BLaER1 (cell line): ENCODE data around the gene HPS1.

Experiments
- H3K27ac ChIP-seq: shearing (Covaris generic); formaldehyde crosslinking; 2 replicates; pipeline ENCODE4 v1.8.1; 2022
- H3K27me3 ChIP-seq: shearing (Covaris generic); formaldehyde crosslinking; 2 replicates; pipeline ENCODE4 v1.8.1; 2022
- H3K36me3 ChIP-seq: shearing (Covaris generic); formaldehyde crosslinking; 2 replicates; pipeline ENCODE4 v1.8.1; 2022
- H3K4me1 ChIP-seq: shearing (Covaris generic); formaldehyde crosslinking; 2 replicates; pipeline ENCODE4 v1.8.1; 2022
- H3K4me2 ChIP-seq: shearing (Covaris generic); formaldehyde crosslinking; 2 replicates; pipeline ENCODE4 v1.8.1; 2022
- H3K4me3 ChIP-seq: shearing (Covaris generic); formaldehyde crosslinking; 2 replicates; pipeline ENCODE4 v1.8.1; 2022
- H3K9ac ChIP-seq: shearing (Covaris generic); formaldehyde crosslinking; 2 replicates; pipeline ENCODE4 v1.8.1; 2022
- H3K9me3 ChIP-seq: shearing (Covaris generic); formaldehyde crosslinking; 2 replicates; pipeline ENCODE4 v1.8.1; 2022
- H4K20me1 ChIP-seq: shearing (Covaris generic); formaldehyde crosslinking; 2 replicates; pipeline ENCODE4 v1.8.1; 2022
- Cebpa-rat ChIP-seq: shearing (Covaris generic); IDR thresholded peaks from 2 replicates; pipeline ENCODE4 v1.8.1; 2022

The HPS1 gene

DNA sequence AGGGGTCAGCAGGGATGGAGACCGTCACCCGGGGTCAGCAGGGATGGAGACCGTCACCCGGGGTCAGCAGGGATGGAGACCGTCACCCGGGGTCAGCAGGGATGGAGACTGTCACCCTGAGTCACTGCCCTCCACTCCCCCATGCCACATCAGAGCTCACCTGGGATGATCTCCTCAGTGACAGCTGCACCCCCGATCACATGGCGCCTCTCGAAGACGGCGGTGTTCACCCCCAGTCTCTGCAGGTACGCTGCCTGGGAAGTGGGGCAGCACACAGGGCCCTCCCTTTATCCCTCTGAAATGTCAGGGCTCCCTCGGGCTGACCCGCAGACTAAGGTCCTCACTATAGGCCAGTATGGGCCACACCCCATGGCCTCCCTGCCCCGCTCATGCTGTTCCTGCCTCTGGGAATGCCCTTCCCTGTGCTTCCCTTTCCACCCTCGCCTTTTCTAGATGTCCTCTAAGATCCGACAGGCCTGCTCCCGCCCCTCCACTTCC is 38.9 kb downstream of the HPS1 start:
- TF ChIP-seq Cebpa-rat, result no peak
- H3K4me3 ChIP-seq, result no peak overlapping the region
- H3K4me2 ChIP-seq, result no peak overlapping the region
- no peaks in the 10 kb centered on the region for H3K9me3 ChIP-seq
- no peaks in the 10 kb centered on the region for H4K20me1 ChIP-seq
- no peaks in the 10 kb centered on the region for H3K27me3 ChIP-seq
- H3K9ac ChIP-seq, result no peak overlapping the region
- peaks cover 7% of the 10 kb centered on the region for H3K36me3 ChIP-seq
- H3K4me1 ChIP-seq, result peaks cover 22% of the 10 kb centered on the region
- no peak overlapping the region for H3K27ac ChIP-seq

DNA sequence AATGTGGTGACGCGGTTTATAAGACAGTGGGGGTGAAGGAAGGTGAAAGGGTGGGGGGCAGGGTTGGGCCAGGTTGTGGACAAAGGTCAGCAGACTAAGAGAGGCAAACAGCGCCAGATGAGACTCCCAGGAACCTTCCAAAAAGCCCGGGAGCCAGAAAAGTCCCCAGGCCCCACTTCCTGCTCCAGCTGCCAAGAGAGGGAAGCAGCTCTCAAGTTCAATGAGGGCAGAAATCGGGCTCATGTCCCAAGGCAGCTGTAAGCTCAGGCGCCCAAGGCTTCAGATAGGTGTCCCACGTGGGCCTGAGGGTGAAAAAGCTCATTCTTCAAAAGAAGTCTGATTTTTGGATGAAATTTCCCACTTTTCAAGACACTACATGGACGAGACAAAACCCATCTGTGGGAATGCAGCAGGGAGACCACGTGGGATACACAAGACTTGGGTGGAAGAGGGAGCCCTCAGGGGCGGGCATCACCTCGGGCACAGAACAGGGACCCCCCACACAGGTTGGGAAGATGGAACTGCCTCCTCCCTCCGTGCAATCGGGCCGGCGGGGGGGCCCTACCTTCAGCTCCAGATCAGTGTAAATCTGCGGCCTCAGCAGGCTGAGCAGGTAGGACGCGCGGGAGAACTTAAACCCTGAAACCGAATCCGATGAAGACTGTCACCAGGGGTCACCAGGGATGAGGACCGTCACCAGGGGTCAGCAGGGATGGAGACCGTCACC is 39.6 kb downstream of the HPS1 start:
- Histone ChIP-seq H4K20me1 (no peaks in the 10 kb centered on the region), H3K9ac (no peak overlapping the region), H3K4me2 (no peak overlapping the region), H3K27ac (no peak overlapping the region), H3K4me3 (no peak overlapping the region), H3K36me3 (peaks cover 11% of the 10 kb centered on the region), H3K9me3 (no peaks in the 10 kb centered on the region), H3K4me1 (peaks cover 19% of the 10 kb centered on the region), H3K27me3 (no peaks in the 10 kb centered on the region)
- no peak for TF ChIP-seq Cebpa-rat

DNA sequence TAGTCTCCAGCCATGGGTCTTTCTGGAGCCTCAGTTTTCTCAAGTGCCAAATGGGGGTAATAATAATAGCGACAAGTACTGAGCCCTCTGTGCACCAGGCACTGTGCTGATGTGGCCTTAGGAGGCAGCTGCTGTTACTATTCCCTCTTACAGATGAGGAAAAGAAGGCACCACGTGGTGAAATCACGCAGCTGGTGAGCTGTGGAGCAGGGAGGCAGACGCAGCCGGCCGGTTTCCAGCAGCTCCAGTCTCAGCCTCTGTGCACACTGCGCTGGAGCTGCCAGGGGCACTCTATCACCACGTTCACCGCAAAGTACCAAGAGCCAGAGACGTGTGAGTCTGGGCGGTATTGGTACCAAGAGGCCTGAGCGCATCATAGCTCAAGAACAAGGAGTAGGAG is 41.3 kb downstream of the HPS1 start:
- no peaks in the 10 kb centered on the region for H3K27me3 ChIP-seq
- no peaks in the 10 kb centered on the region for H4K20me1 ChIP-seq
- H3K4me3 ChIP-seq, result no peak overlapping the region
- H3K36me3 ChIP-seq, result peaks cover 11% of the 10 kb centered on the region
- no peaks in the 10 kb centered on the region for H3K9me3 ChIP-seq
- no peak overlapping the region for H3K4me2 ChIP-seq
- no peak for TF ChIP-seq Cebpa-rat
- H3K27ac ChIP-seq, result no peak overlapping the region
- H3K4me1 ChIP-seq, result peaks cover 4% of the 10 kb centered on the region; the same call in 1 of the 2 replicates
- H3K9ac ChIP-seq, result no peak overlapping the region

DNA sequence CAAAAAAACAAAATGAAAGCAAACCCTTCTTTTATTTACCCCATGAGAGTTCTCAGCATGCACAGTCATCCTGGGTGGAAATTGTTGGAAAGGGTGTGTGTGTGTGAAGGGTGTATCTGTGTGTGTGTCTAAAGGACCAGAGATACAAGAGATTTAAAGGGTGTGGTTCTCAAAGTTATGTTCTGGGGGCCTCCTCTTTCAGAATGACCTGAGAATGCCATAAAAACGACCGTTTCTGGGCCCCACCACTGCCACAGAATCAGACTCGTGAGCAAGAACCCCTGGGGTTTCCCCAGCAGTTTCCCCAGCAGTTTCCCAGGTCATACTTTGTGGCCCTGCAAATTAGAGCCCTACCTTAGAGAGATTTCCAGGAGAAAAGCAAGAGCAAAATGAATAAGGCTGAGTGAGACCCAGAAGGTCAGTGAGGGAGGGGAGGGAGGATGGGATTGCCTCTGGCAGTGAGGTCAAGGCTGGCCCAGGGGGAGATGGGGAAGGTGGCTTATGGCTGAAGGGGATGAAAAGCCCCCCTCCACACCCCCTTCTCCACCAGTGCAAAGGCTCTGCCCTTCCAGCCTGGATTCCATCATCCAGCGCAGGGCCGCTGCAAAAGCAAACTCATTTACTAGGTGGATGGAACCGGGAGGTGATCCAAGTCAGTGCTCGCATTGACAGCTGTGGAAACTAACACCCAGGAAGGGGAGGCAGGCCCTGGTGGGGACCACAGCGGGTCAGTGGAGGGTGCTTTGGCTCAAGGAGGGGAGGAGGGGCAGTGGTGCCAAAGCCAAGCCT is 42.0 kb downstream of the HPS1 start:
- Histone ChIP-seq H3K4me1 (peaks cover 4% of the 10 kb centered on the region; the same call in 1 of the 2 replicates), H4K20me1 (no peaks in the 10 kb centered on the region), H3K4me2 (no peak overlapping the region), H3K4me3 (no peak overlapping the region), H3K9ac (no peak overlapping the region), H3K9me3 (no peaks in the 10 kb centered on the region), H3K27ac (no peak overlapping the region), H3K27me3 (no peaks in the 10 kb centered on the region), H3K36me3 (peaks cover 11% of the 10 kb centered on the region)
- TF ChIP-seq Cebpa-rat, result no peak

DNA sequence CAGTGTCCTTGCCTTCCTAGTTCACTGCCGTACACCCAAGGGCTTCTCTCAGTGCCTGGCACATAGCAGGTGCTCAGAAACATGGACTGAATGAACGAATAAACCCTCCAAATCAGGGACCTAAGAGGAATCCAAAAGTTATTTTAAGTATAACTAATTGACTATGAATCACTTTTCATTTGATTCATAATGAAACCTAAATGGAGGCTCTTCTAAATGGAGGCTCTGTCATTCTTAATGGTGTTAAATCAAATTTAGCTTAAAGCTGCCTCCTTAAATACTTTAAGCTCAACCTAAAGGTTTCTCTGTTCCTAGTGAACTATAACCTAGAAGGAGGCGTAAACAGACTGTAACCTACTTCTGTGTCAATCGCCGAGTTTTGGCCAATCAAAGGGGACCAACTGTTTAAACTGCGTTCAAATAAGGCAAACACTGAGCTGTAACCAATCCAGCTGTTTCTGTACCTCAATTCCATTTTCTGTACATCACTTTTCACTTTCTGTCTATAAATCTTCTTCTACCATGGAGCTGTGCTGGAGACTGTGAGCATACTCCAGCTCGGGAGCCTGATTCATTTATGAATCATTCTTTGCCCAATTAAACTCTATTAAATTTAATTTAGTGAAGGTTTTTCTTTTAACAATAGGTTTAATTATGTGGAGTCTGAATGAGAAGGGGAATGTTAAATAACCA is 42.8 kb downstream of the HPS1 start:
- no peak for TF ChIP-seq Cebpa-rat

DNA sequence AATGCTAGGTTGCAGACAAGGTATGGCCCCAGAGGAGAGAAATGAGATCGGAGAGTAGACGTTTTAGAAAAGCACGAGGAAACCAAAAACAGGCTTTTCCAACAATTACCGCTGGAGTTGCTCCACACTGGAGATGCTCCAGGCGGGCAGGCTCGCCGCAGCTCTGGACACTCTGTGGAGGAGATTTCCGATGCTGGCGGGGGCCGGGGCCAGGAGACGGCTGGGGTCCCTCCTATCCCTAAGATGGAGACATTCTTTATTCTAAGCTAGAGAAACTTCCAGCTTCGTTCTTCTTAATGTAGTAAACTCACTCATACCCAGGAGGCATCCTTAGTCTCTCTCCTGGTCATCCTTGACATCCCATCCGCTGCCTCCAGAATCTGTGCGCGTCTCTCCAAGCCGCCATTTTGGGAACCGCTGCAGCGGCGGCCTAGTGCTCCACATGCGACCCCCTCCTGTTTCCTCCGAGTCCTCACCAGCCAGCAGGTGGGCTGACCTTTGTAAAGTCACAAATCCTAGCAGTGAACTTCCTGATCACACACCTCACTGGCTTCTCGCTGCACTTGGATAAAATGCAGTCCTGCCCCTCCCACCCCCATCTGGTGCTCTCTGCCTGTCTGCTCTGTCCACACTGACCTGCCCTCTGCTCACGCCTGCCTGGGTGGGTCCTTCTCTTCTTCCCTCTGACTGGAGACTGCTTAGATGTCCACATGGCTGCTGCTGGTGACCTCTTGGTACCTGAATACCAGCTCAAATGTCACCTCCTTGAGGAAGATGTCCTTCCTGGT is 43.6 kb downstream of the HPS1 start:
- H3K4me3 ChIP-seq, result no peak overlapping the region
- TF ChIP-seq Cebpa-rat, result no peak
- H3K9me3 ChIP-seq, result no peaks in the 10 kb centered on the region
- no peak overlapping the region for H3K9ac ChIP-seq
- H3K4me2 ChIP-seq, result no peak overlapping the region
- H3K27me3 ChIP-seq, result no peaks in the 10 kb centered on the region
- H3K27ac ChIP-seq, result no peak overlapping the region
- H4K20me1 ChIP-seq, result no peaks in the 10 kb centered on the region
- peaks cover 11% of the 10 kb centered on the region for H3K36me3 ChIP-seq
- peaks cover 4% of the 10 kb centered on the region; the same call in 1 of the 2 replicates for H3K4me1 ChIP-seq

More for the DNA sequence above, 42.8 kb downstream of the HPS1 start:
- no peak overlapping the region for H3K27ac ChIP-seq
- H4K20me1 ChIP-seq, result no peaks in the 10 kb centered on the region
- no peak overlapping the region for H3K4me3 ChIP-seq
- H3K9me3 ChIP-seq, result no peaks in the 10 kb centered on the region
- peaks cover 11% of the 10 kb centered on the region for H3K36me3 ChIP-seq
- no peak overlapping the region for H3K4me2 ChIP-seq
- H3K27me3 ChIP-seq, result no peaks in the 10 kb centered on the region
- peaks cover 4% of the 10 kb centered on the region; the same call in 1 of the 2 replicates for H3K4me1 ChIP-seq
- no peak overlapping the region for H3K9ac ChIP-seq

DNA sequence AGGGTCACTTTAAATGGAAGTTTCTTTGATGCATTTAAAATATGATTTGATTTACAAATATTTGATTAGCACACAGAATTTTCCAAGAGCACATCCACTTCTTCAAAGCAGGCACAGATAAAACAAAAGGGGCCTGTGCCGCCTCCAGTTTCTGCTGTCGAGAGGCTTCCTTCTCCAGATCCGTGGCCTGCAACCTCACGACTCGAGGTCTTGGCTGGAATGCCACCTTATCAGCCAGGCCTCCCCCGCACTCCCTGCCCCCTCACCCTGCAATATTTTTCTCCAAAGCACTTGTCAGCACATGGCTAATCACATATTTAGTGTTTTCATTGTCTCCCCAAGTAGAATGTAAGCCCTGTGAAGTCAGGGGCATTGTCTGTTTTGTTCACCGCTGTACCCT is 44.3 kb downstream of the HPS1 start:
- no peaks in the 10 kb centered on the region for H4K20me1 ChIP-seq
- H3K36me3 ChIP-seq, result peaks cover 11% of the 10 kb centered on the region
- H3K9me3 ChIP-seq, result no peaks in the 10 kb centered on the region
- no peak for TF ChIP-seq Cebpa-rat
- H3K27ac ChIP-seq, result no peak overlapping the region
- H3K9ac ChIP-seq, result no peak overlapping the region
- H3K27me3 ChIP-seq, result no peaks in the 10 kb centered on the region
- no peak overlapping the region for H3K4me2 ChIP-seq
- H3K4me3 ChIP-seq, result no peak overlapping the region
- H3K4me1 ChIP-seq, result peaks cover 4% of the 10 kb centered on the region; the same call in 1 of the 2 replicates

DNA sequence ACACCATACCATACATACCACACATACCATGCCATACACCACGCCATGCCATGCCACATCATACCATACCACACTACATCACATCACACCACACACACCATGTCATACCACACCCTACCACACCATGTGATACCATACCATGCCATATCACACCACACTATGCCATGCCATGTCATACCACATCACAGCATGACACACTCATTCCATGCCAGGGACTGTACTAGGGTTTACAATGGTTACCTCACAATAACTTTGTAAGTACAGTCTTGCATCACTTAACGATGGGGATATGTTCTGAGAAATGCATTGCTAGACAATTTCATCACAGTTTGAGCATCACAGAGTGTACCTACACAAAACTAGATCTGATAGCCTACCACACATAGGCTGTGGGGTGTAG is 46.3 kb downstream of the HPS1 start:
- H3K4me3 ChIP-seq, result no peak overlapping the region
- peaks cover 11% of the 10 kb centered on the region for H3K36me3 ChIP-seq
- H3K4me2 ChIP-seq, result no peak overlapping the region
- H3K9ac ChIP-seq, result no peak overlapping the region
- no peak for TF ChIP-seq Cebpa-rat
- H3K4me1 ChIP-seq, result peaks cover 13% of the 10 kb centered on the region
- H4K20me1 ChIP-seq, result peaks cover under 1% of the 10 kb centered on the region; the same call in 1 of the 2 replicates
- H3K27ac ChIP-seq, result no peak overlapping the region
- no peaks in the 10 kb centered on the region for H3K27me3 ChIP-seq
- no peaks in the 10 kb centered on the region for H3K9me3 ChIP-seq

DNA sequence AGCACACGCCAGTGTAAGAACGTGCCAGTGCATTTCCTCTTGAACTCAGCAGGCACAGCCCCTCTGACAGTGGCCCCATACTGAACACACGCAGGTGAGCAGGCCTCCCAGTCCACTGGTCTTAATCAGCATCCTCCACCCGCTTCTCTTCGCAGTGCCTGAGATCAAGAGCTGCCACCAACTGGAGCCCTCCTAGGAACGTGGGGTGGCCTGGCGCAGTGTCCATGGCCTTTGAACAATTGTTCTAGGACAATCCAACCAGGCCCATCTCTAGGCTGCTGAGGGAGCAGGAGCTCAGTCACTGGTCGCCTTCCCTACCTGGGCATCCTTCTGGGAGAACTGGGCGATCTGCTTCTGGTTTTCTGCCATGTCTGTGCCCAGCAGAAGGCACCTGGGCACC is 47.0 kb downstream of the HPS1 start:
- no peaks in the 10 kb centered on the region for H3K27me3 ChIP-seq
- H3K9me3 ChIP-seq, result no peaks in the 10 kb centered on the region
- H3K4me3 ChIP-seq, result no peak overlapping the region
- H3K4me2 ChIP-seq, result no peak overlapping the region
- no peak overlapping the region for H3K9ac ChIP-seq
- peaks cover 15% of the 10 kb centered on the region for H3K4me1 ChIP-seq
- no peak for TF ChIP-seq Cebpa-rat
- H3K27ac ChIP-seq, result no peak overlapping the region
- H3K36me3 ChIP-seq, result peaks cover 11% of the 10 kb centered on the region
- peaks cover 7% of the 10 kb centered on the region for H4K20me1 ChIP-seq
